ENCODE results near the gene SDF2. TPM values are rescaled to one million over a fixed set of nuclear protein-coding genes. Genes with fewer than 3 reads are reported as not detected.
A peak's percentile ranks its signal among the peaks of the same experiment; 100 is the strongest.
"Not testable (repeated sequence)": the region's sequence is repeated elsewhere in the genome, so short reads cannot be mapped to it uniquely, and the experiment has no call there.

SDF2 gene
- total RNA-seq, 2 donors from 2014 or later = 36.1 to 65.2 TPM

GRCh38 chr17:28612531-28612930 lies 49.2 kb downstream of the SDF2 start:
- H3K27me3 Mint-ChIP-seq = no peaks in the 10 kb centered on the region
- H3K4me1 Mint-ChIP-seq (ENCODE audit: low read depth in 2 of 2) = peaks cover 0 to 4% of the 10 kb centered on the region in 2 donors
- H3K27ac Mint-ChIP-seq = no peak overlapping the region
- H3K36me3 Mint-ChIP-seq = peaks cover 15% of the 10 kb centered on the region
- H3K4me3 Mint-ChIP-seq = no peak overlapping the region
- DNase-seq (ENCODE audit: low spot score) (no peak), ATAC-seq (no peak)
- no peaks in the 10 kb centered on the region for H3K9me3 Mint-ChIP-seq

DNA sequence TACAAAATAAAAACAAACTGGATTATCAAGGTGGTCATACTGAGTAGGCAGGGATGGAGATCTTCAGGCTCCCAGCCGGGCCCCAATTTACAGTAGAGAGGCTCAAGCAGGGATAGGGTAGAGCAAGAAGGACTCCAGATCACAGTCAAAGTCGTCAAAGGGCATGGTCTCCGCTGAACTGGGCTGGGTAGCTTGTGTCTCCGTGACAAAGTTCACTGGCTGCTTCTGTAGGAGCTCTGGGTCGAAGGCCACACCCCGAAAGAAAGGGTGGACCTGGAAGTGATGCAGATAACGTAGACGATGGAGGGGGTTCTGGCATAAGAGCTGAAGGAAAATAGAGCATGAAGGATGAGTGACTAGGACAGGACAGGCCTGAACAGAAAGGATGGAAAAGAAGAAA lies 51.3 kb downstream of the SDF2 start:
- no peak for ATAC-seq
- Mint-ChIP-seq H3K27ac (no peak overlapping the region), H3K4me3 (no peak overlapping the region)

DNA sequence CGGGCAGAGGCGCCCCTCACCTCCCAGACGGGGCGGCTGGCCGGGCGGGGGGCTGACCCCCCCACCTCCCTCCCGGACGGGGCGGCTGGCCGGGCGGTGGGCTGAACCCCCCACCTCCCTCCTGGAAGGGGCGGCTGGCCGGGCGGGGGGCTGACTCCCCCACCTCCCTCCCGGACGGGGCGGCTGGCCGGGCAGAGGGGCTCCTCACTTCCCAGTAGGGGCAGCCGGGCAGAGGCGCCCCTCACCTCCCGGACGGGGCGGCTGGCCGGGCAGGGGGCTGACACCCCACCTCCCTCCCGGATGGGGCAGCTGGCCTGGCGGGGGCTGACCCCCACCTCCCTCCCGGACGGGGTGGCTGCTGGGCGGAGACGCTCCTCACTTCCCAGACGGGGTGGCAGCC lies 57.7 kb downstream of the SDF2 start:
- not testable (repeated sequence) for H3K4me3 Mint-ChIP-seq; H3K4me1 Mint-ChIP-seq (ENCODE audit: low read depth in 2 of 2); H3K27me3 Mint-ChIP-seq; DNase-seq (ENCODE audit: low spot score); H3K27ac Mint-ChIP-seq; H3K36me3 Mint-ChIP-seq; H3K9me3 Mint-ChIP-seq; ATAC-seq

More for the DNA sequence above, 51.3 kb downstream of the SDF2 start:
- Mint-ChIP-seq H3K9me3 (no peaks in the 10 kb centered on the region), H3K4me1 (ENCODE audit: low read depth in 2 of 2) (peaks cover 0 to 4% of the 10 kb centered on the region in 2 donors), H3K36me3 (peaks cover 10% of the 10 kb centered on the region), H3K27me3 (no peaks in the 10 kb centered on the region)
- DNase-seq (ENCODE audit: low spot score) = no peak

GRCh38 chr17:28599311-28600184 lies 62.2 kb downstream of the SDF2 start:
- Mint-ChIP-seq H3K4me1 (ENCODE audit: low read depth in 2 of 2) (peaks cover 23 to 24% of the 10 kb centered on the region in 2 donors), H3K27ac (peak overlapping the region; percentile 93 to 99), H3K36me3 (peaks cover 8% of the 10 kb centered on the region), H3K27me3 (no peaks in the 10 kb centered on the region), H3K9me3 (no peaks in the 10 kb centered on the region), H3K4me3 (peak overlapping the region; percentile 94)
- ATAC-seq = peak; percentile 81 to 84
- DNase-seq (ENCODE audit: low spot score) = peak; percentile 64

DNA sequence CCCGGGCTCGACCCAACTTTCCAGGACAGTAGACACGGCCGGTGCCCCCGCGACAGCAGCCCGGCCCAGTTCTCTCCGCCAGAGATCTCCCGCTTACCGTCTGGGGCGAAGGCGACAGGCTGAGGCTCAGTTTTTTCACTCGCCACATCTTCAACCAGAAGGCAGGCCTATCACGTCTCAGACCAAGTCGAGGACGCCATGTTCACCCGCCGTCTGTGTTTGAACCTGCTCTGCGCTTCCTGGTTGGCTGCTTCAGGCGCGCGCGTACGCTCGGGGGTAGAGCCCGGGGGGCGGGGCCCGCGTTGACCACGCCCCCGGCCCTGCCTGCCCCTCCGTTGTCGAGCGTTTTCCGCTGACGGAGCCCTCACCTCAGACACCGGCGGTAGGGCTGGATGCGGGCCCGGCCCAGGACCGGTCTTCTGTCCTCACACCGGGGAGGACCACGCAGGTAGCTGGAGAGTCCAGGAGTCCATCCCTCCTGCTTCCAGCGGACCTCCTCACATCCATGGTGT lies 62.9 kb downstream of the SDF2 start, which contains the start of gene SPAG5:
Gene SPAG5, minus strand, starts transcription at position 227 of the 512 bp plus-strand sequence. Its CDS starts 79 bp downstream, at position 148.
- Mint-ChIP-seq H3K36me3 (peaks cover 8% of the 10 kb centered on the region), H3K27ac (peak within 1 kb of the TSS; percentile 93 to 99), H3K9me3 (no peaks in the 10 kb centered on the region), H3K4me1 (ENCODE audit: low read depth in 2 of 2) (peaks cover 23 to 24% of the 10 kb centered on the region in 2 donors), H3K27me3 (no peaks in the 10 kb centered on the region), H3K4me3 (peak within 1 kb of the TSS; percentile 94)
- ATAC-seq (peak; percentile 97 to 98), DNase-seq (ENCODE audit: low spot score) (peak; percentile 97)

- peak overlapping the region; percentile 94 for H3K4me3 Mint-ChIP-seq
- H3K27ac Mint-ChIP-seq = peak overlapping the region; percentile 93 to 99
- peaks cover 8% of the 10 kb centered on the region for H3K36me3 Mint-ChIP-seq
- H3K9me3 Mint-ChIP-seq = no peaks in the 10 kb centered on the region
- H3K4me1 Mint-ChIP-seq (ENCODE audit: low read depth in 2 of 2) = peaks cover 23 to 24% of the 10 kb centered on the region in 2 donors
- ATAC-seq = no peak
- DNase-seq (ENCODE audit: low spot score) = no peak
- no peaks in the 10 kb centered on the region for H3K27me3 Mint-ChIP-seq
Observed at GRCh38 chr17:28598389-28598788, 63.3 kb downstream of the SDF2 start.

Other genes starting within 250 kb of the SDF2 start
- not detected for gene SLC13A2, start 188.3 kb downstream of the SDF2 start, total RNA-seq
- gene FOXN1, start 155.6 kb downstream of the SDF2 start, total RNA-seq = not detected
- 100 to 1,000 TPM; 104 to 135 TPM for gene UNC119, start 109.3 kb downstream of the SDF2 start, total RNA-seq
- gene PIGS, start 90.4 kb downstream of the SDF2 start, total RNA-seq = 10 to 100 TPM; 74.9 to 93.2 TPM
- gene ALDOC, start 85.0 kb downstream of the SDF2 start, total RNA-seq = 100 to 1,000 TPM in 1 of 2 donors, 10 to 100 TPM in 1; 36.8 to 164 TPM
- 100 to 1,000 TPM in 1 of 2 donors, 10 to 100 TPM in 1; 80.7 to 198 TPM for gene SPAG5, start 62.9 kb downstream of the SDF2 start, total RNA-seq
- gene RSKR, start 47.7 kb downstream of the SDF2 start, total RNA-seq = 100 to 1,000 TPM in 1 of 2 donors, 10 to 100 TPM in 1; 34.4 to 108 TPM
- gene BLTP2, start 16.7 kb downstream of the SDF2 start, total RNA-seq = 100 to 1,000 TPM; 184 to 422 TPM
- 100 to 1,000 TPM; 118 to 133 TPM for gene SUPT6H, start 299 bp upstream of the SDF2 start, total RNA-seq
- 1 to 10 TPM; 3.7 to 4.6 TPM for gene PROCA1, start 50.0 kb upstream of the SDF2 start, total RNA-seq
- 10 to 100 TPM in 1 of 2 donors, 1 to 10 TPM in 1; 8.5 to 25.7 TPM for gene RAB34, start 56.0 kb upstream of the SDF2 start, total RNA-seq
- gene RPL23A, start 58.1 kb upstream of the SDF2 start, total RNA-seq = 1,000 to 10,000 TPM; 1,264 to 1,439 TPM
- 1 to 10 TPM; 1.5 to 9.7 TPM for gene TLCD1, start 64.3 kb upstream of the SDF2 start, total RNA-seq
- gene NEK8, start 66.9 kb upstream of the SDF2 start, total RNA-seq = 10 to 100 TPM in 1 of 2 donors, 1 to 10 TPM in 1; 3.2 to 10.2 TPM
- gene TRAF4, start 82.1 kb upstream of the SDF2 start, total RNA-seq = 100 to 1,000 TPM in 1 of 2 donors, 10 to 100 TPM in 1; 59.7 to 186 TPM
- gene FAM222B, start 180.9 kb upstream of the SDF2 start, total RNA-seq = 10 to 100 TPM; 21.7 to 23.5 TPM
- gene ERAL1, start 193.1 kb upstream of the SDF2 start, total RNA-seq = 100 to 1,000 TPM in 1 of 2 donors, 10 to 100 TPM in 1; 55.9 to 105 TPM
- gene FLOT2, start 235.8 kb upstream of the SDF2 start, total RNA-seq = 10 to 100 TPM; 79.3 to 95.8 TPM
- gene DHRS13, start 241.2 kb upstream of the SDF2 start, total RNA-seq = 10 to 100 TPM; 22.5 to 26.1 TPM

All from natural killer cell treated with Interleukin-12 subunit alpha and Interleukin-12 subunit beta and Interleukin-15 and Interleukin-18, amount 100 ng/mL, for 72 hours (primary cell).